Naive thymus-derived CD4-positive, alpha-beta T cell (primary cell): ENCODE data around the gene TAF11L12. TPM values are rescaled to one million over a fixed set of nuclear protein-coding genes. Genes with fewer than 3 reads are reported as not detected.
"Not testable (repeated sequence)": the region's sequence is repeated elsewhere in the genome, so short reads cannot be mapped to it uniquely, and the experiment has no call there.

Source experiments
- ATAC-seq: fragments of 150-1000 bp; cut with Tn5 transposase; 2 replicates; pipeline ENCODE4 v1.10.0; 2021; ENCODE audit warnings: mild to moderate bottlenecking, moderate library complexity
- CTCF ChIA-PET: fragments of 350-600 bp; sonication (Branson Sonifier 250); formaldehyde crosslinking; loops from one replicate; lab custom pipeline; 2021; ENCODE audit warnings: antibody characterized with exemption; lab: Charles Lee
- POLR2A ChIA-PET: fragments of 350-600 bp; sonication (Branson Sonifier 250); formaldehyde crosslinking; loops from one replicate; lab custom pipeline; 2021; ENCODE audit warnings: antibody characterized with exemption, inconsistent platforms; lab: Charles Lee
- DNase-seq, 9 donors: peaks; one replicate each; pipeline versions ENCODE4 v3.0.0 to v3.0.0-alpha.2; 2020 to 2022; ENCODE audit warnings: mixed read lengths in 1 of 9
- H3K27ac ChIP-seq: one replicate; pipeline ENCODE4 v1.7.0; 2013; ENCODE audit warnings: mild to moderate bottlenecking, low read depth, low read length, moderate library complexity
- H3K27me3 ChIP-seq, 2 donors: one replicate each; pipeline ENCODE4 v1.7.0; 2013; ENCODE audit warnings: low read length in 2 of 2, mild to moderate bottlenecking in 2 of 2, moderate library complexity in 2 of 2; ENCODE audit not compliant: control insufficient read depth in 2 of 2, insufficient read depth in 2 of 2
- H3K36me3 ChIP-seq, 3 experiments: 1 replicate in 2 of 3; 2 replicates in 1 of 3; pipeline ENCODE4 v1.7.0; 2013; ENCODE audit warnings: low read length in 3 of 3, mild to moderate bottlenecking in 3 of 3, moderate library complexity in 1 of 3; ENCODE audit not compliant: insufficient read depth in 3 of 3, control insufficient read depth in 2 of 3
- H3K4me1 ChIP-seq, 2 donors: one replicate each; pipeline ENCODE4 v1.7.0; 2013; ENCODE audit warnings: low read length in 2 of 2, mild to moderate bottlenecking in 2 of 2, moderate library complexity in 1 of 2; ENCODE audit not compliant: control insufficient read depth in 2 of 2, insufficient read depth in 2 of 2
- H3K4me3 ChIP-seq: 2 replicates; pipeline ENCODE4 v1.7.0; 2013; ENCODE audit warnings: mild to moderate bottlenecking, low read length
- H3K9me3 ChIP-seq, 3 experiments: 1 replicate in 2 of 3; 2 replicates in 1 of 3; pipeline ENCODE4 v1.7.0; 2013; ENCODE audit warnings: low read length in 3 of 3; ENCODE audit not compliant: control insufficient read depth in 2 of 3
- H3K27ac Mint-ChIP-seq, 9 donors: one replicate each; pipeline ENCODE4 v1.8.0; 2020 to 2022; ENCODE audit warnings: mixed read lengths in 9 of 9, mild to moderate bottlenecking in 8 of 9, moderate library complexity in 5 of 9, inconsistent platforms in 2 of 9
- H3K27me3 Mint-ChIP-seq, 5 donors: one replicate each; pipeline ENCODE4 v1.8.0; 2021 to 2022; ENCODE audit warnings: mixed read lengths in 5 of 5, mild to moderate bottlenecking in 1 of 5
- H3K36me3 Mint-ChIP-seq, 5 donors: one replicate each; pipeline ENCODE4 v1.8.0; 2020 to 2022; ENCODE audit warnings: mixed read lengths in 5 of 5, mild to moderate bottlenecking in 3 of 5, inconsistent platforms in 1 of 5
- H3K4me1 Mint-ChIP-seq, 7 donors: one replicate each; pipeline ENCODE4 v1.8.0; 2020 to 2022; ENCODE audit warnings: mixed read lengths in 7 of 7, mild to moderate bottlenecking in 3 of 7, inconsistent platforms in 1 of 7
- H3K4me3 Mint-ChIP-seq, 10 donors: one replicate each; pipeline ENCODE4 v1.8.0; 2020 to 2022; ENCODE audit warnings: mild to moderate bottlenecking in 10 of 10, mixed read lengths in 10 of 10, moderate library complexity in 6 of 10, inconsistent platforms in 2 of 10
- H3K9me3 Mint-ChIP-seq, 11 donors: one replicate each; pipeline ENCODE4 v1.8.0; 2020 to 2022; ENCODE audit warnings: mixed read lengths in 11 of 11, mild to moderate bottlenecking in 4 of 11, inconsistent platforms in 1 of 11, moderate library complexity in 1 of 11
- intact Hi-C, 2 donors: fragments of 100-400 bp; cut with micrococcal nuclease; formaldehyde crosslinking; loops; one replicate each; pipeline ENCODE4 v1.15.1; 2023
- polyA plus RNA-seq, 2 donors: library from polyadenylated mRNA; unstranded; fragments of 300-500 nt; fragmentation: Illumina TruSeq; gene quantifications; one replicate each; pipeline ENCODE4 v1.2.3, GENCODE V29; 2021
- total RNA-seq, 6 experiments: library from RNA in 5 of 6; stranded (reverse) in 5 of 6; gene quantifications; 1 replicate in 5 of 6; 2 replicates in 1 of 6; pipeline ENCODE4 v1.2.3 and lab custom pipeline; 2021 to 2026

TAF11L12 gene
- total and polyA plus RNA-seq, 7 experiments from 2014 or later = not detected

DNA sequence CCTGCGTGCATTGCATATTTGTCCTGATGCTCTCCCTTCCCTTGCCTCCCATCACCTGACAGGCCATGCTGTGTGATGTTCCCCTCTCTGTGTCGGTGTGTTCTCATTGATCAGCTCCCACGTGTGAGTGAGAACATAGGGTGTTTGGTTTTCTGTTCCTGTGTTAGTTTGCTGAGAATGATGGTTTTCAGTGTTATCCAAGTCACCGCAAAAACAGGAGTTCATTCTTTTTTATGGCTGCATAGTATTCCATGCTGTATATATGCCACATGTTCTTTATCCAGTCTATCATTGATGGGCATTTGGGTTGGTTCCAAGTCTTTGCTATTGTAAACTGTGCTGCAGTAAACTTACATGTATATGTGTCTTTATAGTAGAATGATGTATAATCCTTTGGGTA, 2.7 kb upstream of the TAF11L12 start:
- H3K4me1 ChIP-seq, H3K27ac Mint-ChIP-seq, H3K36me3 ChIP-seq, POLR2A ChIA-PET, H3K27ac ChIP-seq, CTCF ChIA-PET, H3K27me3 ChIP-seq, H3K9me3 ChIP-seq, ATAC-seq, H3K4me1 Mint-ChIP-seq, H3K36me3 Mint-ChIP-seq, intact Hi-C loops, DNase-seq, H3K4me3 ChIP-seq, H3K27me3 Mint-ChIP-seq, H3K4me3 Mint-ChIP-seq: not testable (repeated sequence)
- H3K9me3 Mint-ChIP-seq = peaks cover 0 to 24% (median 9%) of the 10 kb centered on the region in 11 donors

DNA sequence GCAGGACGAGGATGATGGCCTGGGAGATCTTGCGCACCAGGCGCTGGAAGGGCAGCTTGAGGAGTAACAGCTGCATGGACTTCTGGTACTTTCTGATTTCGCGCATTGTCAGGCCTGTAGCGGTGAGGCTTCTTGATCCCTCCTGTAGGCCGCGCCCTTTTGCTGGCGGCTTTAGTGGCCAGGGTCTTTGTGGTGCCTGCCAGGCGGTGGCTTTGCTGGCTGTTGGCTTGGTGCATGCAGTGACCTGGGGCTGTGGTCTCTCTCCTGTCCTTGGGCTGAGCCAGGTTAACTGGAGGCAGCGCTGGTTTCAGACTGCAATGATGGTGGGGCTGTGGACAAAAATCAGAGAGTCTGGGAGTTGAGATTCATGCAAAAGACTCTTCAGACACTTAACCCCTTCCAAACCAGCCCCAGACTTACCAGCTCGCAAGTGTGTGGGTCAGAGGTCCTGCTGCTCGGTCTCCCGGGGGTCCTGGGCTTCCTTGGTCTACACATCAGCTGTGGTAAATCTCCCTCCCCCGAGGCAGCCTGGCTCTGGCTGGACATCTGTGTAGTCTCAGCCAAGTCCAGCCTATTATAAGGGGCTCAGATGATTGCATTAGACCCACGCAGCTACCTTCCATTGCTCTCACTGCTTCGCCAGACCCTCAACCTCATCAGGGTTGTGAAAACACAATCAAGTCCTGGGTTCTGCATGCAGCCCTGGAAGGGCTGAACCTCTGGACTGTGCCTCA, 4.8 kb downstream of the TAF11L12 start:
- Mint-ChIP-seq H3K27ac (no peak overlapping the region), H3K9me3 (peaks cover 0 to 21% (median 0%) of the 10 kb centered on the region in 11 donors), H3K36me3 (no peaks in the 10 kb centered on the region), H3K4me3 (no peak overlapping the region), H3K4me1 (no peaks in the 10 kb centered on the region), H3K27me3 (no peaks in the 10 kb centered on the region)
- ChIA-PET POLR2A (no interaction called here), CTCF (no interaction called here)
- intact Hi-C loops = no loop called here
- Histone ChIP-seq H3K4me3 (no peak overlapping the region), H3K36me3 (no peaks in the 10 kb centered on the region), H3K4me1 (no peaks in the 10 kb centered on the region), H3K27ac (no peak overlapping the region), H3K9me3 (no peaks in the 10 kb centered on the region), H3K27me3 (no peaks in the 10 kb centered on the region)
- ATAC-seq (no peak), DNase-seq (no peak)

DNA sequence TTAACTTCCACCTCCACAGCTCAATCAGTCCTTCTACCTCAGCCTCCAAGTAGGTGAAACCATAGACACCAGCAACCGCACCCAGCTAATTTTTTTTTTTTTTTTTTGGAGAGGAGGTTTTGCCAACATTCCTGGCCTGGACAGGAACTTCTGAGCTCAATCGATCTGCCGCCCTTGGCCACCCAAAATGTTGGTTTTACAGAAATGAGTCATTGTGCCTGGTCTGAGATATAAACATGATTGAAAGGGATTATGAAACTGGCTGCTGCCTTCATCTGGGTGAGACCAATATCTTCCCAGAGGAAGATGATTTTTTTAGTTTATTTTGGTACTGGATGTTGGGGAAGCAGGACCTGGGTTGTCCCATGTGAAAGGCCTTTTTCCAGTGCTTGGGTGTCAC, 9.2 kb downstream of the TAF11L12 start:
- Mint-ChIP-seq H3K9me3 (peaks cover 0 to 20% (median 6%) of the 10 kb centered on the region in 11 donors), H3K27ac (no peak overlapping the region), H3K27me3 (no peaks in the 10 kb centered on the region), H3K4me3 (no peak overlapping the region), H3K36me3 (no peaks in the 10 kb centered on the region), H3K4me1 (no peaks in the 10 kb centered on the region)
- ChIA-PET CTCF (no interaction called here), POLR2A (no interaction called here)
- Histone ChIP-seq H3K9me3 (no peaks in the 10 kb centered on the region), H3K4me3 (no peak overlapping the region), H3K36me3 (no peaks in the 10 kb centered on the region), H3K27ac (no peak overlapping the region), H3K27me3 (no peaks in the 10 kb centered on the region), H3K4me1 (no peaks in the 10 kb centered on the region)
- DNase-seq (no peak), ATAC-seq (no peak)
- intact Hi-C loops = no loop called here

- CTCF ChIA-PET = no interaction called here
- H3K9me3 Mint-ChIP-seq = peaks cover 0 to 21% (median 5%) of the 10 kb centered on the region in 11 donors
- H3K27ac Mint-ChIP-seq = no peak overlapping the region
- H3K27ac ChIP-seq = no peak overlapping the region
- H3K4me3 ChIP-seq = no peak overlapping the region
- DNase-seq (no peak), ATAC-seq (no peak)
- H3K36me3 ChIP-seq = no peaks in the 10 kb centered on the region
- H3K4me1 ChIP-seq = no peaks in the 10 kb centered on the region
- no peaks in the 10 kb centered on the region for H3K27me3 ChIP-seq
- POLR2A ChIA-PET = no interaction called here
- H3K9me3 ChIP-seq = no peaks in the 10 kb centered on the region
- intact Hi-C loops = no loop called here
- H3K36me3 Mint-ChIP-seq = no peaks in the 10 kb centered on the region
- no peak overlapping the region for H3K4me3 Mint-ChIP-seq
- H3K27me3 Mint-ChIP-seq = no peaks in the 10 kb centered on the region
- H3K4me1 Mint-ChIP-seq = no peaks in the 10 kb centered on the region
These were observed 10.4 kb downstream of the TAF11L12 start for GRCh38 chr5:17620627-17621026.

- intact Hi-C loops = no loop called here
These were observed 15.5 kb downstream of the TAF11L12 start for GRCh38 chr5:17625686-17626085.

DNA sequence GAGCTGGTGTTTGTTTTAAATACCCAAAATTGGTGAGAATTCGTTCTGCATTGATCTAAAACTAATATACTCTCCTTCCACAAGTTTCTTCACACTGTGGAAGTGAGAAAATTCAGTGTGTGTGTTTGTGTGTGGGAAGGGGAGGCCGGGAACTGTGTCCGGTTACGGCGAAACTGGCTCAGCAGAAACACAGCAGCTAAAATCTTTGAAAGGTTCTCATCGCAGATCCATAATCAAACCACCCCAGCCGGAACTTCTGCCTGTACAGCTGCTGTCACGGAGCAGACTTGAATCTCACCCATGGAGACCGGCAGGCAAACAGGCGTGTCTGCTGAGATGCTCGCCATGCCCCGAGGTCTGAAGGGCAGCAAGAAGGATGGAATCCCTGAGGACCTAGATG, 21.6 kb downstream of the TAF11L12 start, which contains the start of gene TAF11L13:
TSS of gene TAF11L13 (plus strand) at position 301 of the 400 bp plus-strand sequence.
- H3K27me3 ChIP-seq, intact Hi-C loops, H3K4me1 ChIP-seq, H3K4me3 Mint-ChIP-seq, DNase-seq, H3K4me3 ChIP-seq, H3K36me3 ChIP-seq, H3K27ac Mint-ChIP-seq, CTCF ChIA-PET, H3K27ac ChIP-seq, H3K9me3 ChIP-seq, ATAC-seq, H3K4me1 Mint-ChIP-seq, H3K36me3 Mint-ChIP-seq, H3K27me3 Mint-ChIP-seq, POLR2A ChIA-PET: not testable (repeated sequence)
- peaks cover 0 to 11% (median 1%) of the 10 kb centered on the region in 11 donors for H3K9me3 Mint-ChIP-seq

More at GRCh38 chr5:17625686-17626085, 15.5 kb downstream of the TAF11L12 start:
- POLR2A ChIA-PET = no interaction called here
- peaks cover 0 to 14% (median 5%) of the 10 kb centered on the region in 11 donors for H3K9me3 Mint-ChIP-seq
- Histone ChIP-seq H3K27me3 (no peaks in the 10 kb centered on the region), H3K27ac (no peak overlapping the region), H3K36me3 (no peaks in the 10 kb centered on the region), H3K4me1 (no peaks in the 10 kb centered on the region), H3K9me3 (no peaks in the 10 kb centered on the region), H3K4me3 (no peak overlapping the region)
- H3K27me3 Mint-ChIP-seq = no peaks in the 10 kb centered on the region
- no peaks in the 10 kb centered on the region for H3K4me1 Mint-ChIP-seq
- no peak overlapping the region for H3K27ac Mint-ChIP-seq
- CTCF ChIA-PET = no interaction called here
- H3K36me3 Mint-ChIP-seq = no peaks in the 10 kb centered on the region
- ATAC-seq = no peak
- H3K4me3 Mint-ChIP-seq = no peak overlapping the region
- no peak for DNase-seq

- Mint-ChIP-seq H3K4me1 (no peaks in the 10 kb centered on the region), H3K4me3 (no peak within 1 kb of the TSS), H3K9me3 (peaks cover 0 to 11% (median 1%) of the 10 kb centered on the region in 11 donors), H3K36me3 (no peaks in the 10 kb centered on the region), H3K27ac (no peak within 1 kb of the TSS), H3K27me3 (no peaks in the 10 kb centered on the region)
- DNase-seq (no peak), ATAC-seq (no peak)
- intact Hi-C loops = no loop called here
- ChIA-PET CTCF (no interaction called here), POLR2A (no interaction called here)
- Histone ChIP-seq H3K4me1 (no peaks in the 10 kb centered on the region), H3K36me3 (no peaks in the 10 kb centered on the region), H3K27me3 (no peaks in the 10 kb centered on the region), H3K9me3 (no peaks in the 10 kb centered on the region), H3K27ac (no peak within 1 kb of the TSS), H3K4me3 (no peak within 1 kb of the TSS)
These were observed 24.0 kb downstream of the TAF11L12 start, which contains the start of gene TAF11L14 for GRCh38 chr5:17634160-17634559. Gene TAF11L14 (plus strand): TSS chr5:17634460.
